H9 (cell line): ENCODE measurements around the gene ADAMTS17. TPM values are rescaled to one million over a fixed set of nuclear protein-coding genes. Genes with fewer than 3 reads are reported as not detected.

Experiments
- DNase-seq: peaks from one replicate; pipeline ENCODE4 v3.0.0-alpha.2; 2017
- H2AFZ ChIP-seq: one replicate; pipeline ENCODE4 v1.6.1; 2013; ENCODE audit warnings: mild to moderate bottlenecking, low read length, control low read depth, moderate library complexity
- H2AK5ac ChIP-seq: 2 replicates; pipeline ENCODE4 v1.6.1; 2013; ENCODE audit warnings: low read length, control low read depth, mixed read lengths; ENCODE audit not compliant: insufficient read length
- H2BK120ac ChIP-seq: one replicate; pipeline ENCODE4 v1.6.1; 2013; ENCODE audit warnings: low read depth, mild to moderate bottlenecking, low read length, control low read depth, inconsistent platforms; ENCODE audit not compliant: poor library complexity, severe bottlenecking
- H2BK12ac ChIP-seq: 2 replicates; pipeline ENCODE4 v1.6.1; 2013; ENCODE audit warnings: low read length, control low read depth, mixed read lengths, low read depth; ENCODE audit not compliant: insufficient read length
- H2BK15ac ChIP-seq: 2 replicates; pipeline ENCODE4 v1.6.1; 2013; ENCODE audit warnings: low read depth, low read length, control low read depth
- H2BK20ac ChIP-seq: one replicate; pipeline ENCODE4 v1.6.1; 2013; ENCODE audit warnings: low read depth, mild to moderate bottlenecking, low read length, control low read depth, inconsistent platforms; ENCODE audit not compliant: poor library complexity, severe bottlenecking
- H2BK5ac ChIP-seq: 2 replicates; pipeline ENCODE4 v1.6.1; 2013; ENCODE audit warnings: low read length, control low read depth, mixed read lengths; ENCODE audit not compliant: insufficient read length
- H3K14ac ChIP-seq: 2 replicates; pipeline ENCODE4 v1.6.1; 2013; ENCODE audit warnings: low read length, control low read depth; ENCODE audit not compliant: insufficient read depth
- H3K18ac ChIP-seq: 2 replicates; pipeline ENCODE4 v1.6.1; 2013; ENCODE audit warnings: low read depth, mild to moderate bottlenecking, mixed read lengths, low read length, control low read depth; ENCODE audit not compliant: insufficient read length
- H3K23ac ChIP-seq: 2 replicates; pipeline ENCODE4 v1.6.1; 2013; ENCODE audit warnings: low read length, control low read depth, mixed read lengths, low read depth; ENCODE audit not compliant: insufficient read length
- H3K23me2 ChIP-seq: 2 replicates; pipeline ENCODE4 v1.6.1; 2013; ENCODE audit warnings: low read depth, mild to moderate bottlenecking, mixed read lengths, low read length, control low read depth; ENCODE audit not compliant: insufficient read length, poor library complexity, severe bottlenecking
- H3K27ac ChIP-seq: 2 replicates; pipeline ENCODE4 v1.5.1; 2013; ENCODE audit warnings: low read length, control low read depth, mixed read lengths, low read depth; ENCODE audit not compliant: insufficient read length
- H3K27me3 ChIP-seq: 2 replicates; pipeline ENCODE4 v1.6.1; 2013; ENCODE audit warnings: low read length, control low read depth, inconsistent platforms; ENCODE audit not compliant: insufficient read depth
- H3K4ac ChIP-seq: 2 replicates; pipeline ENCODE4 v1.6.1; 2013; ENCODE audit warnings: low read depth, mild to moderate bottlenecking, control low read depth, inconsistent platforms, low read length, moderate library complexity
- H3K4me1 ChIP-seq: 2 replicates; pipeline ENCODE4 v1.6.1; 2013; ENCODE audit warnings: low read length, control low read depth, inconsistent platforms; ENCODE audit not compliant: insufficient read depth
- H3K4me2 ChIP-seq: 2 replicates; pipeline ENCODE4 v1.6.1; 2013; ENCODE audit warnings: low read length, control low read depth, mixed read lengths; ENCODE audit not compliant: insufficient read length, insufficient read depth
- H3K56ac ChIP-seq: 2 replicates; pipeline ENCODE4 v1.6.1; 2013; ENCODE audit warnings: low read depth, mild to moderate bottlenecking, mixed read lengths, low read length, control low read depth; ENCODE audit not compliant: insufficient read length
- H3K79me1 ChIP-seq: 2 replicates; pipeline ENCODE4 v1.6.1; 2013; ENCODE audit warnings: low read depth, mild to moderate bottlenecking, moderate library complexity, low read length, control low read depth, inconsistent platforms; ENCODE audit not compliant: insufficient read depth, poor library complexity, severe bottlenecking
- H3K79me2 ChIP-seq: 2 replicates; pipeline ENCODE4 v1.6.1; 2013; ENCODE audit warnings: low read length, control low read depth, inconsistent platforms; ENCODE audit not compliant: insufficient read depth
- H3K9ac ChIP-seq: 2 replicates; pipeline ENCODE4 v1.6.1; 2013; ENCODE audit warnings: low read length, control low read depth, mixed read lengths; ENCODE audit not compliant: insufficient read length; ENCODE audit errors: extremely low read depth
- H3K9me3 ChIP-seq: one replicate; pipeline ENCODE4 v1.6.1; 2013; ENCODE audit warnings: low read depth, low read length, inconsistent platforms; ENCODE audit not compliant: control insufficient read depth
- H3T11ph ChIP-seq: one replicate; pipeline ENCODE4 v1.6.1; 2013; ENCODE audit warnings: mild to moderate bottlenecking, low read length, control low read depth, inconsistent platforms
- H4K20me1 ChIP-seq: one replicate; pipeline ENCODE4 v1.6.1; 2013; ENCODE audit not compliant: control insufficient read depth, insufficient read length, insufficient read depth
- H4K5ac ChIP-seq: 2 replicates; pipeline ENCODE4 v1.6.1; 2013; ENCODE audit warnings: low read depth, mild to moderate bottlenecking, mixed read lengths, low read length, control low read depth; ENCODE audit not compliant: insufficient read length
- H4K8ac ChIP-seq: replicated peaks from 2 replicates; pipeline ENCODE4 v1.6.1; 2013; ENCODE audit warnings: low read length, control low read depth, mixed read lengths, low read depth; ENCODE audit not compliant: insufficient read length
- H4K91ac ChIP-seq: 2 replicates; pipeline ENCODE4 v1.6.1; 2013; ENCODE audit warnings: low read depth, mild to moderate bottlenecking, moderate library complexity, mixed read lengths, low read length, control low read depth; ENCODE audit not compliant: insufficient read length
- H3K27ac Mint-ChIP-seq, 3 experiments: 2 replicates in 2 of 3; 3 replicates in 1 of 3; pipeline ENCODE4 v1.8.0; 2020 to 2021; ENCODE audit warnings: mixed read lengths in 3 of 3, mild to moderate bottlenecking in 1 of 3, moderate library complexity in 1 of 3
- H3K27me3 Mint-ChIP-seq: 2 replicates; pipeline ENCODE4 v1.8.0; 2021; ENCODE audit warnings: low read depth, mild to moderate bottlenecking, moderate library complexity, mixed read lengths
- H3K36me3 Mint-ChIP-seq, 3 experiments: 2 replicates in 2 of 3; 3 replicates in 1 of 3; pipeline ENCODE4 v1.8.0; 2020 to 2021; ENCODE audit warnings: low read depth in 3 of 3, mixed read lengths in 3 of 3; ENCODE audit not compliant: insufficient read depth in 1 of 3
- H3K4me1 Mint-ChIP-seq, 2 experiments: 2 replicates each; pipeline ENCODE4 v1.8.0; 2020; ENCODE audit warnings: mixed read lengths in 2 of 2
- H3K4me3 Mint-ChIP-seq, 2 experiments: 2 replicates in 1 of 2; 3 replicates in 1 of 2; pipeline ENCODE4 v1.8.0; 2020 to 2021; ENCODE audit warnings: mild to moderate bottlenecking in 2 of 2, mixed read lengths in 2 of 2, moderate library complexity in 1 of 2
- H3K9me3 Mint-ChIP-seq, 2 experiments: 2 replicates in 1 of 2; 3 replicates in 1 of 2; pipeline ENCODE4 v1.8.0; 2020; ENCODE audit warnings: mild to moderate bottlenecking in 2 of 2, mixed read lengths in 2 of 2, moderate library complexity in 1 of 2
- CTCF ChIP-seq: fragments of 200-600 bp; sonication (generic); conservative IDR thresholded peaks from 3 replicates; pipeline ENCODE4 v1.8.0; 2021; ENCODE audit warnings: antibody characterized with exemption, mild to moderate bottlenecking
- WGBS: extraction: QIAGEN DNeasy Blood & Tissue Kit; methylation state at CpG from one replicate; pipeline ENCODE4 v1.1.7; 2013; ENCODE audit warnings: missing lambda C conversion rate, low lambda C conversion rate, mixed read lengths; ENCODE audit not compliant: insufficient read length; ENCODE audit errors: extremely low coverage; 5-methylcytosine and 5-hydroxymethylcytosine counted together
- total RNA-seq: library from RNA; stranded (reverse); gene quantifications from 2 replicates; pipeline ENCODE4 v1.2.1, GENCODE V29; 2021

The ADAMTS17 gene
- total RNA-seq, 1 experiment from 2014 or later: 2.9 TPM

GRCh38 chr15:100159436-100159835 lies 182.3 kb downstream of the ADAMTS17 start:
- Mint-ChIP-seq H3K4me3 (no peak overlapping the region), H3K4me1 (peaks cover 7 to 16% of the 10 kb centered on the region in 2 experiments; a peak in 2 of 4 replicates), H3K9me3 (no peaks in the 10 kb centered on the region), H3K27ac (no peak overlapping the region; a peak in 1 of 7 replicates), H3K36me3 (no peaks in the 10 kb centered on the region), H3K27me3 (peaks cover 1% of the 10 kb centered on the region; the same call in 1 of the 2 replicates)
- H2BK20ac ChIP-seq: no peak overlapping the region
- H4K91ac ChIP-seq: no peak overlapping the region
- no peak overlapping the region for H2BK5ac ChIP-seq
- no peak overlapping the region for H3T11ph ChIP-seq
- WGBS: no CpG with 5 or more reads among the region's 2 CpGs
- no peak overlapping the region for H3K18ac ChIP-seq
- no peak overlapping the region for H3K27ac ChIP-seq
- H4K20me1 ChIP-seq: no peaks in the 10 kb centered on the region
- no peak overlapping the region for H3K23ac ChIP-seq
- no peak overlapping the region for H4K5ac ChIP-seq
- no peak overlapping the region for H2BK12ac ChIP-seq
- H3K4me2 ChIP-seq: no peak overlapping the region
- H3K4ac ChIP-seq: no peak overlapping the region
- no peak overlapping the region for H3K9ac ChIP-seq
- no peak for DNase-seq
- H3K9me3 ChIP-seq: no peaks in the 10 kb centered on the region
- H3K79me2 ChIP-seq: no peaks in the 10 kb centered on the region
- no peaks in the 10 kb centered on the region for H3K79me1 ChIP-seq
- H4K8ac ChIP-seq: no peak overlapping the region
- H3K14ac ChIP-seq: no peak overlapping the region
- H3K4me1 ChIP-seq: no peaks in the 10 kb centered on the region
- no peaks in the 10 kb centered on the region for H3K23me2 ChIP-seq
- no peak overlapping the region for H2AFZ ChIP-seq
- H3K27me3 ChIP-seq: no peaks in the 10 kb centered on the region
- no peak overlapping the region for H2BK15ac ChIP-seq
- no peak overlapping the region for H2BK120ac ChIP-seq
- TF ChIP-seq CTCF: no peak
- no peak overlapping the region for H2AK5ac ChIP-seq
- no peak overlapping the region for H3K56ac ChIP-seq
